HTR-8/SVneo (cell line): ENCODE data around the gene MAPK8IP2.
"Not testable (repeated sequence)": the region's sequence is repeated elsewhere in the genome, so short reads cannot be mapped to it uniquely, and the experiment has no call there.

Source experiments
- DNase-seq: peaks from one replicate; pipeline ENCODE4 v3.0.0; 2011; ENCODE audit warnings: low spot score, mixed read lengths; ENCODE audit not compliant: insufficient read length
- FAIRE-seq: peaks from 2 replicates; lab custom pipeline; 2011; peaks lifted over from hg19 to GRCh38; lab: Jason Lieb, UNC

Gene MAPK8IP2

DNA sequence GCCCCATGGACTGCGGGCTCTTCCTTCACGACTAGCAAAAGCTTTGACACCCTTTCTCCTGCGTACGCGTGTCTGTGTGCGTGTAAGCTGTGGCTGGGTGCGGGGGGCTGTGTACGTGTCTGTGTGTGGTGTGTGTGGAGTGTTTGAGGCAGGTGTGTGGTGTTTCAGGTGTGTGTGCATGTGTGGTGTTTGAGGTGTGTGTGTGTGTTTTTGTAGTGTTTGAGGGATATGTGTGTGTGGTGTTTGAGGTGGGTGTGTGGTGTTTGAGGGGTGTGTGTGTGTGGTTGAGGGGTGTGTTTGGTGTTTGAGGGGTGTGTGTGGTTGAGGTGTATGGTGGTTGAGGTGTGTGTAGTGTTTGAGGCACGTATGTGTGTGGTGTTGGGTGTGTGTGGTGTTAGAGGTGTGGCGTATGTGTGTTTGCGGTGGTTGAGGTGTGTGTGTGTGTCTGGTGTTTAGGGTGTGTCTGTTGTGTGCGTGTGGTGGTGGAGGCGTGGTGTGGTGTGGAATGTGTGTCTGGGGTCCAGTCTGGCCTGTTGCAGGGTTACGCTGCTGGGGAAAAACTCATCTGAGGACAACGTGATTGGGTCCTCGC, 28.0 kb downstream of the MAPK8IP2 start:
- FAIRE-seq: peak; percentile 96
- DNase-seq: no peak

DNA sequence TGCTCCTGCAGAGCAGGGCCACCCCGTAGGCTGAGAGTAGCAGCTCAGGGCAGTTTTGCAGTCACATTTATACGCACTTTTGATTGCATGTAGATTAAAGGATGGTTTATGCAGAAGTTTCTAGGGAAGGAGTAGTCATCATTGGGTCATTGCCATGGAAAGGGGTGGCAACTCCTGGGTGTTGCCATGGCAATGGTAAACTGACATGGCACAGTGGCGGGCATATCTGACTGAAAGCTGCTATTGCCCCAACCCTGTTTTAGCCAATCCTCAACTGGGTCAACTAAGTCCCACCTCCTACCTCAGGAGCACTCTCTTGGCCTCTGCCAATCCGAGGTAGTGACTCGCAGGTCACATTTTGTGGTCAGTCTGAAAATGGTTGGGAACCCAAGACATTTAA, 29.8 kb downstream of the MAPK8IP2 start:
- FAIRE-seq (no peak), DNase-seq (no peak)

DNA sequence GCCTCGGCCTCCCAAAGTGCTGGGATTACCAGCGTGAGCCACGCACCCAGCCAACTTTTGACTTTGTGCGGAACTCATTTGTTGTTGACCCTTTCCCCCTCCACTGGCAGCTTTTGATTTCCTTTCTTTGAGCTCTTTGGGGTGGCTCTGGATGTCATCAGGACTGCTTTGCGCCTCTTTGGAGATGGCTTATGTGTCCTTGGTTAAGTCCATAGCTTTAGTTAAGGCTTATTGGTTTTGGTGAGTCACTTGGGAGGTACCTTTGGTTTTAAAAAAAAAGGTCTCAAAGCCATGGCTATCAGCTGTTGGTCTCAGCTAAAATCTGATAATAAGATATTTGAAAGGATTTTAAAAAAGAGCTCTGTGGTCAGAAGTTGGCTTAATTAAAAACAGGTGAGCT, 32.5 kb downstream of the MAPK8IP2 start:
- FAIRE-seq: no peak

DNA sequence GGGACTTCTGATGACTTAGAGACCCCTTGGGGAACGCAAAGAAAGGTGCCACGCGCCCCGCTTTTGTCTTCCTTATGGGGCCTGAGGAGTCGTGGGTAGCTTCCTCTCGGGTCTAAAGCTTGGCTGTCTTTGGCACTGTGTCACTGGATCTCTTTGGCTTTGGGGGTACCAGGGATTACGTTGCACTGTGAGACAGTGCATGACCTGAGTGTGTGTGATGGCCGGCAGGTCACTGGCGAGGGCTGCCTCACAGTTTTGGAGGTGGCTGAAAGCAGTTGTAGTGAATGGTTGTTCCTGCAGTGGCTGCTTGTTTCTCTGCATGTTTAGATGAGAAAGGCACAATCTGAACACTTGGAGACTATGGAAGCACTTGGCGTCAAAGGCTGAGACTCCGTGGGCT, 33.2 kb downstream of the MAPK8IP2 start:
- FAIRE-seq: no peak
- no peak for DNase-seq

More for the DNA sequence above, 32.5 kb downstream of the MAPK8IP2 start:
- DNase-seq: no peak

DNA sequence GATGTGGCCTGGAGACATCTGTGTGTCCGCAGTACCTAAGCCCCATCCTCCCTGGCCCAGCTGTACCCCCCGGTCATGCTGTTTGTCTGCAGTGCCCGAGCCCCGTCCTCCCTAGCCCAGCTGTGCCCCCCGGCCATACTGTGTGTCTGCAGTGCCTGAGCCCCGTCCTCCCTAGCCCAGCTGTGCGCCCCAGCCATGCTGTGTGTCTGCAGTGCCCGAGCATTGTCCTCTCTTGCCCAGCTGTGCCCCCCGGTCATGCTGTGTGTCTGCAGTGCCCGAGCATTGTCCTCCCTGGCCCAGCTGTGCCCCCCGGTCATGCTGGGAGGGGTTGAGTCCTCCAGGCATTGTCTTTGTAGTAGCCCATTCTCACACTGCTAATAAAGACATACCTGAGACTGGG, 35.0 kb downstream of the MAPK8IP2 start:
- no peak for DNase-seq
- FAIRE-seq: no peak

DNA sequence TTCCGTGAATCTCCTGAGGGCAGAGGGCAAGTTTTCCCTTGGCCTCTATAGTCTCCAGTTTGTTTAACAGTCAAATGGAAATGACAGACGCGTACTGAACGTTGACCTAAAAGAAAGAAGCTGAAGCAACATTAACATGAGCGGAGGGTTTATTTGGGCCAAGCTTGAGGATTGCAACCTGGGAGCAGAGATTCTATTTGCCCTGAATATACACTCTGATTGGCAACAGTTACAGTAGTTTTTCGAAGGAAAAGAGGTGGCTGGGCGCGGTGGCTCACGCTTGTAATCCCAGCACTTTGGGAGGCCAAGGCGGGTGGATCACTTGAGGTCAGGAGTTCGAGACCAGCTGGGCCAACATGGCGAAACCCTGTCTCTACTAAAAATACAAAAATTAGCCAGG, 39.7 kb downstream of the MAPK8IP2 start:
- not testable (repeated sequence) for FAIRE-seq, DNase-seq

DNA sequence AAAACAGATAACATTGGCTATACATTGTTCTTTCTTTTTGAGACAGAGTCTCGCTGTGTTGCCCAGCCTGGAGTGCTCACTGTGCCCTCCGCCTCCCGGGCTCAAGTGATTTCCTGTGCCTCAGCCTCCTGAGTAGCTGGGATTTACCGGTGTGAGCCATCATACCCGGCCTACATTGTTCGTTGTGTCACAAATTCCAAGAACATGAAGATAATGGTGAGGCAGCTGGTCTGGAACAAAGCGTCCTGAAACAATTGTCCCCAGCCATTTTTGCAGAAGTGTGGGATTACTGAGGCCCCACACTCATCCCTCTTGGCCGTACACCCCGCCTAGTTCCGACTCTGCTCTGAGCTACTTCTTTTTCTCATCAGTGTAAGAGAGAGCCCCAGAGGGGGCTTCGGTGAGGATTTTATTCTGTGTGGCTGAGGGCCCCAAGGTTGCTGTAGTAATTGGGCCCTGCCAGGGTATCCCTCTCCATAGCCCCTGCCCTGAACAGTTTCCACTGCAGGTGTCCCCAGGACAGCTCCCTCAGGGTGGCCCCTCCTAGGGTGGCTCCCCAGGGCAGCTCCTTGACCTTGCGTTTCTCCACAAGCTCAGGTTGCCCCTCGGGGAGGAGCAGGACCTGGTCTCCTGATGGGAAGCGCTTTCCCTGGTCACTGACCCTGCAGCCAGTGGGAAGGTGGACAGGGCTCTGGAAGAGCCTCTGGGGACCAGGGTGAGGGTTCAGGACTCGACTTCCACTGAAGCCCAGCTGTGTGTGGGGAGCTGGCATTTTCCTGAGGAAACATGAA, 40.5 kb downstream of the MAPK8IP2 start:
- DNase-seq (no peak), FAIRE-seq (no peak)

DNA sequence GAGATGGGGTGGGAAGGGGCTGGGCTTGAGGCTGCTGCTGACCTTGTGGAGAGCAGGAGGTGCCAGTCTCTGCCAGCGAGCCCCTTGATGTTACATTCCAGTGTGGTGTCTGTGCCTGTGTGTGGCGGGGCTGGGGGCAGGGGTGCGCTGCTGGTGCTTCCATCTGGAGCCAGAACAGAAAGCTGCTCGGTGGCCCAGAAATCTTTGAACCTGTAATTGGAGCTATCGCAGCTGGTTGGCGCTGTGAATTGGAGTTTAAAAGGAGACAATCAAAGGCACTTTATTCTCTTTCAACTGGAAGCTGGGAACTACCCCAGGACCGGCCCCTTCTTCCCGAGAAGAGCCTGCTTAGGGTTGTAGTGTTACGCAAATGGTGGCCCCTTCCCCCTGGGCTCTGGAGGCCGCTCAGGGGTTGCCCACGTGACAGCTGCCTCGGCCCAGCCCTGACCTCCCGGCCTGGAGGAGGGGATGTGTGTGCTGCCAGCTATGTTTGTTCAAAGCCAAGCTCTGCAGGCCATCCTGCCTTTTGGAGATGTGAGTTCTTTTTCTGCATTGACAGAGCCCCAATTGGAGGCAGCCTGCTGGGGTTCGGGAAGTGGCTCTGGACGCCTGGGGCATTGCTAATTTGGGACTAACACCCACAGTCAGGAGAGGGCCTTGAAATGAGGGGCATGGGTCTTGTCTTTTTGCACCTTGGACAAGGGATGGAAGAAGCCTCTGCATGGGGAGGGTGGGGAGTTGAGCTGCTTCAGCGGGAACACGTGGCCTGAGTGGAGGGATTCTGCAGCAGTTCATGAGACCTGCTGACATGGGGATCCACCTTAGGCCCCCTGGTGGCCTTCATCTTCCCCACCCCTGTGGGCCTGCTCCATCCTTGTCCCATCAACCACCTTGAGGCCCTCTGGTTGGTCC, 41.4 kb downstream of the MAPK8IP2 start:
- no peak for DNase-seq
- no peak for FAIRE-seq

DNA sequence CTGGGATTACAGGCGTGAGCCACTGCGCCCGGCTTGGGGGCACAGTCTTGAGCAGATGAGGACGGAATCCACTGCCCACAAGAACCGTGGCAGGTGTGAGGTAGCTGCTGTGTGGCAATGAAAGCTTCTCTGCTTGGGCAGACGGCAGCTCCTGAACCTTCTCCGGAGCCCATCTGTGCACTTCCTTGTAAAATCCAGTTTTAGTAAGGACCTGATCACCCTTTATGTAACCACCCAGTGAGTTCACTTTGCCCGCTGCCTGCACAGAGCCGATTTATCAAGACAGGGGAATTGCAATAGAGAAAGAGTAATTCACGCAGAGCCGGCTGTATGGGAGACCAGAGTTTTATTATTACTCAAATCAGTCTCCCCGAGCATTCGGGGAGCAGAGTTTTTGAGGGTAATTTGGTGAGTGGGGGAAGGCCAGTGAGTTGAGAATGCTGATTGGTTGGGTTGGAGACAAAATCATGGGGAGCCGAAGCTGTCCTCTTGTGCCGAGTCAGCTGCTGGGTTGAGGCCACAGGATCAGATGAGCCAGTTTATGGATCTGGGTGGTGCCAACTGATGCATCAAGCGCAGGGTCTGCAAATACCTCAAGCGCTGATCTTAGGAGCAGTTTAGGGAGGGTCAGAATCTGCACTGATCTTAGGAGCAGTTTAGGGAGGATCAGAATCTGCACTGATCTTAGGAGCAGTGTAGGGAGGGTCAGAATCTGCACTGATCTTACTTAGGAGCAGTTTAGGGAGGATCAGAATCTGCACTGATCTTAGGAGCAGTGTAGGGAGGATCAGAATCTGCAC, 42.6 kb downstream of the MAPK8IP2 start:
- not testable (repeated sequence) for FAIRE-seq, DNase-seq

DNA sequence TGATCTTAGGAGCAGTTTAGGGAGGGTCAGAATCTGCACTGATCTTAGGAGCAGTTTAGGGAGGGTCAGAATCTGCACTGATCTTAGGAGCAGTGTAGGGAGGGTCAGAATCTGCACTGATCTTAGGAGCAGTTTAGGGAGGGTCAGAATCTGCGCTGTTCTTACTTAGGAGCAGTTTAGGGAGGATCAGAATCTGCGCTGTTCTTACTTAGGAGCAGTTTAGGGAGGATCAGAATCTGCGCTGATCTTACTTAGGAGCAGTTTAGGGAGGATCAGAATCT, 43.2 kb downstream of the MAPK8IP2 start:
- FAIRE-seq: peak; percentile 71
- DNase-seq: not testable (repeated sequence)

DNA sequence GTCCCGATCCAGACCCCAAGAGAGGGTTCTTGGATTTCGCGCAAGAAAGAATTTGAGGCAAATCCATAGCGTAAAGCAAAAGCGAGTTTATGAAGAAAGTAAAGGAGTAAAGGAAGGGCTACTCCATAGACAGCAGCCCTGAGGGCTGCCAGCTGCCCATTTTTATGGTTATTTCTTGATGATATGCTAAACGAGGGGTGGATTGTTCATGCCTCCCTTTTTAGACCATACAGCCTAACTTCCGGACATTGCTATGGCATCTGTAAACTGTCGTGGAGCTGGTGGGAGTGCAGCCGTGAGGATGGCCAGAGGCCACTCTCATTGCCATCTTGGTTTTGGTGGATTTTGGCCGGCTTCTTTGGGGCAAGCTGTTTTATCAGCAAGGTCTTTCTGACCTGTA, 52.7 kb downstream of the MAPK8IP2 start:
- DNase-seq (no peak), FAIRE-seq (no peak)

DNA sequence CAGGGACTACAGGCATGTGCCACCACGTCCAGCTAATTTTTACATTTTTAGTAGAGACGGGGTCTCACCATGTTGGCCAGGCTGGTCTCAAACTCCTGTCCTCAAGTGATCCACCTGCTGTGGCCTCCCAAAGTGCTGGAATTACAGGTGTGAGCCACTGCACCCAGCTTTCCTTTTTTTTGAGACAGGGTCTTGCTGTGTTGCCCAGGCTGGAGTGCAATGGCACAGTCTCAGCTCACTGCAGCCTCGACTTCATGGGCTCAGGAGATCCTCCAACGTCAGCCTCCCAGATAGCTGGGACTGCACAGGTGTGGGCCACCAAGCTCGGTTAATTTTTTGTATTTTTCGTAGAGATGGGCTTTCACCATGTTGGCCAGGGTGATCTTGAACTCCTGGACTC, 54.1 kb downstream of the MAPK8IP2 start:
- DNase-seq, FAIRE-seq: not testable (repeated sequence)

DNA sequence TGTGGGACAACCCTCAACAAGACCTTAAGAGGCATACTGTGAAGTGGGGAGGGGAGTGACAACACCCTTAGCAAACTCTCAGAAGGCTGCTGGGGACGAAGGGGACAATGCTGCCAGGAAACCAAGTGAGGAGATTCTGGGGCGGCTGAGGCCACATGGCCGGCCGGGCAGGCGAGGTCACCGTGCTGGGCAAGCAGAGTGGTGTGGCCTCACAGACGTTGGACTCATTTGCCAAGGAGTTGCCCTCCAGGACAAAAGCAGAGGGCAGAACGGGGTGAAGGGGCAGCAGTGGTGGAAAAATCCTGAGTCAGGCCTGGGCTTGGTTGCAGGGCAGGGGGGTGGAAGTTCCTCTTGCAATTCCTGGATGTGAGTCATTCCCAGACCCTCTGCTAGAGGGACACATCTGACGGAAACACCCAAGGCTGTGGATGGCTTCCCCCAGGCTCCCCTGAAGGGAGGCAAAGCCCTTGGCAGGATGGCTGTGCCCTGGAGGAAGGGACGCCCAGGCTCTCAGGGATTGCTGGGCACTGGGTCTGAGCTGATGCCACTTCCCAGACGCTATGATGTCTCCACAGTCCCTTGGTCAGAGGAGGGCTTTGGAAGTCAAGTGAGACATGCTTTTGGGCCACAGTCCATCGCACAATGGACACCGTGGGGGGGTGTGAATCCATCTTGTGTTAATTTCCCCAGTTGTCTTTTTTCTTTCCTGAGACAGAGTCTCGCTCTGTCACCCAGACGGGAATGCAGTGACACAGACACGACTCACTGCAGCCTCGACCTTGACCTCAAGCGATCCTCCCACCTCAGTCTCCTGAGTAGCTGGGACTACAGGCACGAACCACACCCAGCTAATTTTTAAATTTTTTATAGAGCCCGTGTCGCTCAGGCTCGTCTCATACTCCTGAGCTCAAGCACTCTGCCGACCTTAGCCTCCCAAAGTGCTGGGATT, 55.8 kb downstream of the MAPK8IP2 start:
- DNase-seq: peak; percentile 83

DNA sequence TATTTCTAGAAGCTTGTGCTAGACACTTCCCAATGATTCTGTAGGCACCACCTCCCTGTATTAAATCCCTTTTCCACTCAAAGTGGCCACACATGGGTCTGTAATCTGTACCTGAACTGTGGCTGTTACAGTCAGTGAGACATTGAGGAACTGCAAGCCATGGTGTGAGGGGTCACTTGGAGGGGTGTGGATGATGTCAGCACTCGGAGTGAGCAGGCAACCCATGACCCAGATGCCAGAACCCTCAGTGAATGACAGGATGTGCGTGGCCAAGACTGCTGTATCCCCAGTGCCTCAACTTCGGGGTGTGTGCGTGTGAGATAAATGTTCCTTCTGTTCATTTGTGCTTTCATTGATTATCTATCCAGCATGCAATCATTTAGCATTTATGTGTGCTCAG, 57.3 kb downstream of the MAPK8IP2 start:
- FAIRE-seq: no peak
- DNase-seq: no peak

More for the DNA sequence above, 55.8 kb downstream of the MAPK8IP2 start:
- peak; percentile 92 for FAIRE-seq

DNA sequence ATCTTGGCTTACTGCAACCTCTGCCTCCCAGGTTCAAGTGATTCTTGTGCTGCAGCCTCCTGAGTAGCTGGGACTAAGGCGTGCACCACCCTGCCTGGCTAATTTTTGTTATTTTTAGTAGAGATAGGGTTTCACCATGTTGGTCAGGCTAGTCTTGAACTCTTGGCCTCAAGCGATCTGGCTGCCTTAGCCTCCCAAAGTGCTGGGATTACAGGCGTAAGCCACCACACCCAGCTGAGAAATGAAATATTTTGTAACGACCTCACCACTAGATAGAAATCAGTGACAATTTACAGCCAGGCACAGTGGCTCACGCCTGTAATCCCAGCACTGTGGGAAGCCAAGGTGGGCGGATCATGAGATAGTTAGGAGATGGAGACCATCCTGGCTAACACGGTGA, 59.1 kb downstream of the MAPK8IP2 start:
- not testable (repeated sequence) for DNase-seq, FAIRE-seq

DNA sequence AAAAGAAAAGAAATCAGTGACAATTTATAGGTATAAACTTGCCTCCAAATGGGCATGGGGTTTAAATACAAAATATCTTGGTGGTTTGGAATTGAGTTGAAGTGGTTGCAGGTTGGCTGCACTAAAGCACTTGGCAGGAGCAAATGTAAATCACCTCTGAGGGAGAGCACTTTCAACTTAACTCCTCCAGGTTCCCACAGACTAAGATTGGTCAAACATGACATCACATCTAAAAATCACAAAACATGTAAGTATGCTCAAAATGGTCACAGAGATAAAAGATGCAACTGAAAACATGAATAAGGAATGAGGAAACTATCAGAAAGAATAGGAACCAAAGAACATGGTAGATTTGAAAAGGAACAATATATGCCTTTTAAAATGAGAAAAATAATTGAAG, 59.7 kb downstream of the MAPK8IP2 start:
- no peak for FAIRE-seq

More for the DNA sequence above, 59.7 kb downstream of the MAPK8IP2 start:
- DNase-seq: no peak
